Vagina (tissue), 2 donors: ENCODE results near the gene PPP2R2D. TPM values are rescaled to one million over a fixed set of nuclear protein-coding genes. Genes with fewer than 3 reads are reported as not detected.

Experiments
- DNase-seq, 2 donors: peaks; one replicate each; pipeline ENCODE4 v3.0.0-alpha.2; 2017; ENCODE audit errors: extremely low spot score in 2 of 2
- H3K27ac ChIP-seq: fragments of 200-600 bp; sonication (generic); one replicate; pipeline ENCODE4 v1.5.1; 2019
- H3K27me3 ChIP-seq: fragments of 200-600 bp; sonication (generic); one replicate; pipeline ENCODE4 v1.5.1; 2019
- H3K36me3 ChIP-seq, 2 donors: fragments of 200-600 bp; sonication (generic); one replicate each; pipeline ENCODE4 v1.5.1; 2017 to 2019
- H3K4me1 ChIP-seq: fragments of 200-600 bp; sonication (generic); one replicate; pipeline ENCODE4 v1.5.1; 2019
- H3K4me3 ChIP-seq, 2 donors: fragments of 200-600 bp; sonication (generic); 1 replicate in 1 of 2; 2 replicates in 1 of 2; pipeline ENCODE4 v1.5.1; 2016 to 2019
- H3K9me3 ChIP-seq: fragments of 200-600 bp; sonication (generic); one replicate; pipeline ENCODE4 v1.5.1; 2019
- CTCF ChIP-seq, 3 experiments: fragments of 450-650 bp in 2 of 3; fragments of 200-600 bp in 1 of 3; sonication (generic) in 1 of 3; IDR thresholded peaks; one replicate each; pipeline ENCODE4 v1.5.1; 2017 to 2019; ENCODE audit warnings: antibody characterized with exemption in 3 of 3, mild to moderate bottlenecking in 2 of 3, moderate library complexity in 2 of 3
- POLR2A ChIP-seq, 2 donors: fragments of 450-650 bp; IDR thresholded peaks; one replicate each; pipeline ENCODE4 v1.6.1; 2017; ENCODE audit warnings: antibody characterized with exemption in 2 of 2, mild to moderate bottlenecking in 2 of 2, moderate library complexity in 2 of 2
- POLR2AphosphoS5 ChIP-seq, 2 donors: sonication (generic); formaldehyde crosslinking; IDR thresholded peaks; one replicate each; pipeline ENCODE4 v1.9.0; 2017; ENCODE audit warnings: antibody characterized with exemption in 2 of 2, mild to moderate bottlenecking in 2 of 2, low read depth in 1 of 2; ENCODE audit not compliant: insufficient read depth in 1 of 2
- intact Hi-C: fragments of 100-400 bp; cut with DNase I; formaldehyde crosslinking; loops from one replicate; pipeline ENCODE4 v1.15.1; 2023
- total RNA-seq: library from RNA; depleted of rRNA; stranded (reverse); fragments of >200 nt; gene quantifications from one replicate; pipeline ENCODE4 v1.2.3, GENCODE V29; 2016

Gene PPP2R2D
- total RNA-seq, 1 donor from 2014 or later = 49.4 TPM

GRCh38 chr10:131933016-131933695 lies 32.3 kb downstream of the PPP2R2D start:
- DNase-seq = no peak
- peaks cover 38% of the 10 kb centered on the region for H3K4me1 ChIP-seq

GRCh38 chr10:131933696-131934086 lies 32.9 kb downstream of the PPP2R2D start:
- DNase-seq = no peak
- Histone ChIP-seq H3K4me1 (peaks cover 32% of the 10 kb centered on the region), H3K4me3 (no peak overlapping the region), H3K27ac (no peak overlapping the region), H3K27me3 (no peaks in the 10 kb centered on the region), H3K9me3 (no peaks in the 10 kb centered on the region), H3K36me3 (peaks cover 0 to 30% of the 10 kb centered on the region in 2 donors)
- intact Hi-C loops = loop anchor here (10.0 kb wide), 1 partner anchor 671 kb away; no protein-coding TSS in a partner anchor
- no peak for TF ChIP-seq POLR2A (IDR thresholded peaks at IDR 0.05)
- no peak for TF ChIP-seq CTCF (IDR thresholded peaks at IDR 0.05)
- no peak for TF ChIP-seq POLR2AphosphoS5 (IDR thresholded peaks at IDR 0.05; ENCODE audit: insufficient read depth in 1 of 2, low read depth in 1 of 2)

More at GRCh38 chr10:131933016-131933695, 32.3 kb downstream of the PPP2R2D start:
- H3K27me3 ChIP-seq = no peaks in the 10 kb centered on the region
- no peak overlapping the region for H3K27ac ChIP-seq
- peaks cover 0 to 25% of the 10 kb centered on the region in 2 donors for H3K36me3 ChIP-seq
- H3K4me3 ChIP-seq = no peak overlapping the region
- H3K9me3 ChIP-seq = no peaks in the 10 kb centered on the region
- TF ChIP-seq POLR2A (IDR thresholded peaks at IDR 0.05) = no peak
- TF ChIP-seq CTCF (IDR thresholded peaks at IDR 0.05) = no peak
- no peak for TF ChIP-seq POLR2AphosphoS5 (IDR thresholded peaks at IDR 0.05; ENCODE audit: insufficient read depth in 1 of 2, low read depth in 1 of 2)
- intact Hi-C loops = loop anchor here (10.0 kb wide), 1 partner anchor 672 kb away; no protein-coding TSS in a partner anchor

- H3K27me3 ChIP-seq = no peaks in the 10 kb centered on the region
- TF ChIP-seq POLR2AphosphoS5 (IDR thresholded peaks at IDR 0.05; ENCODE audit: insufficient read depth in 1 of 2, low read depth in 1 of 2) (no peak), POLR2A (IDR thresholded peaks at IDR 0.05) (no peak), CTCF (IDR thresholded peaks at IDR 0.05) (no peak)
- no peak for DNase-seq
- no peak overlapping the region for H3K4me3 ChIP-seq
- H3K27ac ChIP-seq = no peak overlapping the region
- peaks cover 0 to 31% of the 10 kb centered on the region in 2 donors for H3K36me3 ChIP-seq
- peaks cover 22% of the 10 kb centered on the region for H3K4me1 ChIP-seq
- no peaks in the 10 kb centered on the region for H3K9me3 ChIP-seq
- intact Hi-C loops = loop anchor here (10.0 kb wide), 1 partner anchor 670 kb away; no protein-coding TSS in a partner anchor
These were observed 34.0 kb downstream of the PPP2R2D start for GRCh38 chr10:131934769-131935168.

- H3K27me3 ChIP-seq = no peaks in the 10 kb centered on the region
These were observed 34.5 kb downstream of the PPP2R2D start for GRCh38 chr10:131935260-131935659.

More at GRCh38 chr10:131935260-131935659, 34.5 kb downstream of the PPP2R2D start:
- no peak for DNase-seq
- Histone ChIP-seq H3K4me1 (peaks cover 20% of the 10 kb centered on the region), H3K9me3 (no peaks in the 10 kb centered on the region), H3K36me3 (peaks cover 0 to 31% of the 10 kb centered on the region in 2 donors), H3K27ac (no peak overlapping the region), H3K4me3 (no peak overlapping the region)
- intact Hi-C loops = loop anchor here (10.0 kb wide), 1 partner anchor 670 kb away; no protein-coding TSS in a partner anchor
- no peak for TF ChIP-seq CTCF (IDR thresholded peaks at IDR 0.05)
